ENCODE results near the gene COMMD10. TPM values are rescaled to one million over a fixed set of nuclear protein-coding genes. Genes with fewer than 3 reads are reported as not detected.

Gene COMMD10
- total and polyA plus RNA-seq, 2 of the 4 experiments (the other 2 are of a cell fraction): 12.8 to 20.4 TPM

- no peak overlapping the region for H4K8ac ChIP-seq (ENCODE audit: low read depth in 2 of 2, low read length in 2 of 2)
- H4K5ac ChIP-seq (ENCODE audit: low read depth, low read length): no peak overlapping the region
- no peak overlapping the region for H4K91ac ChIP-seq (ENCODE audit: insufficient read depth, low read depth, low read length)
- H3K79me1 ChIP-seq (ENCODE audit: low read depth in 1 of 2, low read length in 2 of 2): no peaks in the 10 kb centered on the region
- no peak overlapping the region for H3K4ac ChIP-seq (ENCODE audit: low read depth, low read length)
- in situ Hi-C loops (cut with MboI; ENCODE audit: low sequenced_read_pairs): no loop called here
- BruUV-seq (replicated peaks): no TSS peak
- H3K9me1 ChIP-seq (ENCODE audit: insufficient read depth, low read length): no peaks in the 10 kb centered on the region
- no peak overlapping the region for H2BK120ac ChIP-seq (ENCODE audit: low read depth, low read length)
- ChIA-PET POLR2A (ENCODE audit: unreplicated experiment) (no interaction called here), CTCF (no interaction called here)
- H2BK5ac ChIP-seq (ENCODE audit: low read depth, low read length, poor library complexity, severe bottlenecking): no peak overlapping the region
- H3K18ac ChIP-seq (ENCODE audit: low read depth, low read length): no peak overlapping the region
- H3K9me3 ChIP-seq (ENCODE audit: control insufficient read depth, insufficient read depth, low read length): no peaks in the 10 kb centered on the region
- DNase-seq (no peak), ATAC-seq (ENCODE audit: low read depth) (no peak)
- H3K4me3 ChIP-seq (ENCODE audit: insufficient read depth, low read depth, low read length): no peak overlapping the region
- no peaks in the 10 kb centered on the region for H4K20me1 ChIP-seq (ENCODE audit: insufficient read depth, low read length)
- H2BK20ac ChIP-seq (ENCODE audit: low read depth, low read length): no peak overlapping the region
- H3K36me3 ChIP-seq (ENCODE audit: control insufficient read depth, insufficient read depth, low read length): no peaks in the 10 kb centered on the region
- H3K56ac ChIP-seq (ENCODE audit: extremely low read depth, insufficient read depth, low read length): no peak overlapping the region
- H2AK5ac ChIP-seq (ENCODE audit: low read depth, low read length): no peak overlapping the region
- no peak overlapping the region for H2BK15ac ChIP-seq (ENCODE audit: low read depth, low read length)
- no peak overlapping the region for H3K4me2 ChIP-seq (ENCODE audit: low read depth, low read length)
- H3K9ac ChIP-seq (ENCODE audit: low read depth, low read length): no peak overlapping the region
- H3K23ac ChIP-seq (ENCODE audit: low read depth, low read length): no peak overlapping the region
- intact Hi-C loops (cut with micrococcal nuclease): loop anchor here (10.0 kb wide), 1 partner anchor 773 kb away; no protein-coding TSS in a partner anchor
- TF ChIP-seq MAFK (IDR thresholded peaks at IDR 0.05; ENCODE audit: low read depth, low read length) (no peak), CEBPB (IDR thresholded peaks at IDR 0.05; ENCODE audit: low read depth, low read length) (no peak), RCOR1 (IDR thresholded peaks at IDR 0.05; ENCODE audit: insufficient replicate concordance, low read length) (no peak)
- dilution Hi-C loops (cut with HindIII; ENCODE audit: low sequenced_read_pairs, unreplicated experiment): no loop called here
- H3K4me1 ChIP-seq (ENCODE audit: control insufficient read depth, insufficient read depth, low read length): no peaks in the 10 kb centered on the region
- no peak overlapping the region for H2AK9ac ChIP-seq (replicated peaks; ENCODE audit: low read depth, low read length, poor library complexity)
- H2AFZ ChIP-seq (replicated peaks; ENCODE audit: low read length, poor library complexity): no peak overlapping the region
- no peak overlapping the region for H3K27ac ChIP-seq (ENCODE audit: insufficient read depth, low read length)
- no peak overlapping the region for H3K14ac ChIP-seq (replicated peaks; ENCODE audit: low read depth, low read length)
- 93% methylated on average over 3 of the region's 5 CpGs; no CpG with 5 or more reads in 1 of the 2 experiments for WGBS, 2 experiments (ENCODE audit: extremely low coverage in 2 of 2, insufficient read length in 1 of 2)
- H3K27me3 ChIP-seq (ENCODE audit: control insufficient read depth, insufficient read depth, low read length): no peaks in the 10 kb centered on the region
Measured at GRCh38 chr5:116078199-116078598, 6.6 kb upstream of the COMMD10 start.

Data from IMR-90 (cell line).